HEK293 (cell line): ENCODE data around the gene CNTRL.

ENCODE experiments used
- CTCF ChIP-seq: fragments of 450-650 bp; formaldehyde crosslinking; IDR thresholded peaks from 2 replicates; pipeline ENCODE4 v1.5.1; 2016; ENCODE audit warnings: missing biosample characterization, missing genetic modification characterization
- KLF8 ChIP-seq: fragments of 450-650 bp; formaldehyde crosslinking; IDR thresholded peaks from 2 replicates; pipeline ENCODE4 v1.5.1; 2016; ENCODE audit warnings: missing biosample characterization, missing genetic modification characterization
- PBX3 ChIP-seq: sonication (generic); formaldehyde crosslinking; IDR thresholded peaks from 2 replicates; pipeline ENCODE4 v1.8.1; 2022; ENCODE audit warnings: mild to moderate bottlenecking, moderate library complexity, missing genetic modification reagents
- ZNF24 ChIP-seq: fragments of 450-650 bp; formaldehyde crosslinking; IDR thresholded peaks from 2 replicates; pipeline ENCODE4 v1.5.1; 2016; ENCODE audit warnings: missing biosample characterization, missing genetic modification characterization
- ZNF658 ChIP-seq: fragments of 450-650 bp; formaldehyde crosslinking; IDR thresholded peaks from 2 replicates; pipeline ENCODE4; 2016; ENCODE audit warnings: missing biosample characterization, missing genetic modification characterization
- ZSCAN18 ChIP-seq: fragments of 450-650 bp; formaldehyde crosslinking; IDR thresholded peaks from 2 replicates; pipeline ENCODE4 v1.5.1; 2016; ENCODE audit warnings: missing biosample characterization, missing genetic modification characterization

- TF ChIP-seq ZNF658 (tag by site-specific recombination) (no peak), ZSCAN18 (tag by site-specific recombination) (no peak), KLF8 (no peak), CTCF (tag by site-specific recombination) (no peak), ZNF24 (no peak), PBX3 (CRISPR knock-in tag) (no peak)
These were observed 40.2 kb upstream of the CNTRL start for GRCh38 chr9:121034529-121034928.
